PC-3 (cell line): ENCODE measurements around the gene MGAM2. TPM values are rescaled to one million over a fixed set of nuclear protein-coding genes. Genes with fewer than 3 reads are reported as not detected.

ENCODE experiments used
- ATAC-seq: fragments of 200-7000 bp; cut with Tn5 transposase; 2 replicates; pipeline ENCODE4 v1.9.1; 2020; ENCODE audit warnings: mild to moderate bottlenecking, moderate library complexity
- BruUV-seq: library from RNA; stranded (reverse); fragments of 400-500 nt; replicated peaks from 2 replicates; lab custom pipeline; 2021; lab: Mats Ljungman, UMichigan
- CTCF ChIA-PET: fragments of 300-600 bp; sonication (Branson Sonifier 250); formaldehyde crosslinking; loops from one replicate; lab custom pipeline; 2022; ENCODE audit warnings: antibody characterized with exemption; lab: Charles Lee
- POLR2A ChIA-PET: fragments of 300-600 bp; sonication (Branson Sonifier 250); formaldehyde crosslinking; loops from one replicate; lab custom pipeline; 2022; ENCODE audit warnings: antibody characterized with exemption; ENCODE audit not compliant: unreplicated experiment; lab: Charles Lee
- DNase-seq: peaks from one replicate; pipeline ENCODE4 v3.0.0-alpha.2; 2015
- H2AFZ ChIP-seq: fragments of 300-600 bp; sonication (generic); 2 replicates; pipeline ENCODE4 v1.6.0; 2016; ENCODE audit warnings: antibody characterized with exemption, low read length
- H3F3A ChIP-seq: fragments of 300-600 bp; sonication (generic); one replicate; pipeline ENCODE4 v1.6.0; 2017; ENCODE audit warnings: antibody characterized with exemption, low read length, control low read depth, mild to moderate bottlenecking; ENCODE audit not compliant: unreplicated experiment
- H3K27ac ChIP-seq: fragments of 300-600 bp; sonication (generic); 2 replicates; pipeline ENCODE4 v1.5.1; 2016; ENCODE audit warnings: mild to moderate bottlenecking, low read length
- H3K27me3 ChIP-seq: fragments of 300-600 bp; sonication (generic); 2 replicates; pipeline ENCODE4 v1.6.1; 2016; ENCODE audit warnings: low read length, mixed read lengths
- H3K36me3 ChIP-seq: fragments of 300-600 bp; sonication (generic); 2 replicates; pipeline ENCODE4 v1.6.1; 2016; ENCODE audit warnings: low read depth, mixed run types, low read length, mixed read lengths
- H3K4me1 ChIP-seq: fragments of 300-600 bp; sonication (generic); 2 replicates; pipeline ENCODE4 v1.5.1; 2016; ENCODE audit warnings: low read length; ENCODE audit not compliant: insufficient read depth
- H3K4me2 ChIP-seq: fragments of 300-600 bp; sonication (generic); 2 replicates; pipeline ENCODE4 v1.6.0; 2016; ENCODE audit warnings: low read length
- H3K4me3 ChIP-seq: fragments of 300-600 bp; sonication (generic); 2 replicates; pipeline ENCODE4 v1.5.1; 2016; ENCODE audit warnings: mild to moderate bottlenecking, low read length, mixed read lengths
- H3K79me2 ChIP-seq: fragments of 300-600 bp; sonication (generic); 2 replicates; pipeline ENCODE4 v1.6.1; 2017; ENCODE audit warnings: low read length, mixed read lengths
- H3K9ac ChIP-seq: fragments of 300-600 bp; sonication (generic); 2 replicates; pipeline ENCODE4 v1.6.0; 2016; ENCODE audit warnings: mild to moderate bottlenecking, low read length
- H3K9me2 ChIP-seq: fragments of 300-600 bp; sonication (generic); replicated peaks from 2 replicates; pipeline ENCODE4 v1.6.1; 2016; ENCODE audit warnings: mixed run types, low read length, mixed read lengths
- H3K9me3 ChIP-seq: fragments of 300-600 bp; sonication (generic); 2 replicates; pipeline ENCODE4 v1.6.1; 2016; ENCODE audit warnings: low read length, mixed read lengths
- H4K20me1 ChIP-seq: fragments of 300-600 bp; sonication (generic); 2 replicates; pipeline ENCODE4 v1.6.1; 2016; ENCODE audit warnings: low read length, mixed read lengths
- CTCF ChIP-seq: fragments of 300-600 bp; sonication (generic); conservative IDR thresholded peaks from 2 replicates; pipeline ENCODE4 v1.5.1; 2017; ENCODE audit warnings: antibody characterized with exemption, low read depth, mild to moderate bottlenecking, low read length
- EZH2 ChIP-seq: fragments of 300-600 bp; sonication (generic); IDR thresholded peaks from one replicate; pipeline ENCODE4 v1.6.1; 2017; ENCODE audit warnings: antibody characterized with exemption, mild to moderate bottlenecking, low read length; ENCODE audit not compliant: unreplicated experiment
- EZH2phosphoT487 ChIP-seq: fragments of 300-600 bp; sonication (generic); IDR thresholded peaks from 2 replicates; pipeline ENCODE4 v1.6.1; 2018; ENCODE audit warnings: mild to moderate bottlenecking, antibody characterized with exemption, low read length, borderline replicate concordance
- intact Hi-C: fragments of 100-400 bp; cut with micrococcal nuclease; formaldehyde crosslinking; loops from 2 replicates; pipeline ENCODE4 v1.9.0; 2023
- total RNA-seq: library from RNA; depleted of rRNA; stranded (reverse); fragments of >200 nt; gene quantifications from 2 replicates; pipeline ENCODE4 v1.2.3, GENCODE V29; 2014

The MGAM2 gene
- total RNA-seq, 1 experiment from 2014 or later = not detected

DNA sequence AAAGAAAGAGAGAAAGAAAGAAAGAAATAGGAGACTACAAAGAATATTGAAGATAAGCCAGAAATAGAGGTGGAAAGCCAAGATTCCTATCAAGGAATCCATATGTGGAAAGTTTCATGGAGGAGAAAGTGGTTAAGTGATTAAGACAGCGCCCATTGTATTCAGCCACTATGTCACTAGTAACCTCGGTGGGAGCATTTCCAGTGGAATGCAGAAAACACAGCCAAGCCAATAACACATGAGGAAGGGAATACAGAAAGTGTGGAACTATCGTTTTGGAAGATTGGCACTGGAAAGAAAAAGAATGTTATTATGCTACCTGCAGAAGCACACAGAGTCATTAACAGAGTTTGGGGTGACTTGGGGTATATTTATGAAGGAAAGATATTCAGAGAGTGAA is 2.7 kb downstream of the MGAM2 start:
- no TSS peak for BruUV-seq

GRCh38 chr7:142120524-142120923 is 9.0 kb downstream of the MGAM2 start:
- no peak overlapping the region for H3K4me2 ChIP-seq
- no peak overlapping the region for H3K27ac ChIP-seq
- H2AFZ ChIP-seq = no peak overlapping the region
- no peaks in the 10 kb centered on the region for H3K79me2 ChIP-seq
- H3K4me1 ChIP-seq = no peaks in the 10 kb centered on the region
- no peak overlapping the region for H3K9ac ChIP-seq
- H3K9me2 ChIP-seq = no peaks in the 10 kb centered on the region
- CTCF ChIA-PET = no interaction called here
- TF ChIP-seq EZH2 (no peak), EZH2phosphoT487 (no peak)
- DNase-seq (no peak), ATAC-seq (no peak)
- H3K36me3 ChIP-seq = no peaks in the 10 kb centered on the region
- H3K4me3 ChIP-seq = no peak overlapping the region
- POLR2A ChIA-PET = no interaction called here
- no TSS peak for BruUV-seq
- no peaks in the 10 kb centered on the region for H3K9me3 ChIP-seq
- no peaks in the 10 kb centered on the region for H4K20me1 ChIP-seq
- H3K27me3 ChIP-seq = peaks cover 42% of the 10 kb centered on the region
- intact Hi-C loops = no loop called here
- H3F3A ChIP-seq = no peaks in the 10 kb centered on the region

More for the DNA sequence above, 2.7 kb downstream of the MGAM2 start:
- no peaks in the 10 kb centered on the region for H3K9me2 ChIP-seq
- ChIA-PET POLR2A (no interaction called here), CTCF (no interaction called here)
- H3K79me2 ChIP-seq = no peaks in the 10 kb centered on the region
- H3K9ac ChIP-seq = no peak overlapping the region
- intact Hi-C loops = no loop called here
- no peaks in the 10 kb centered on the region for H3K4me1 ChIP-seq
- H4K20me1 ChIP-seq = no peaks in the 10 kb centered on the region
- H3K36me3 ChIP-seq = no peaks in the 10 kb centered on the region
- H3K9me3 ChIP-seq = no peaks in the 10 kb centered on the region
- no peak for ATAC-seq
- no peak overlapping the region for H3K27ac ChIP-seq
- no peaks in the 10 kb centered on the region for H3F3A ChIP-seq
- DNase-seq = no peak
- TF ChIP-seq CTCF = no peak
- no peak for TF ChIP-seq EZH2phosphoT487
- no peak for TF ChIP-seq EZH2
- no peak overlapping the region for H2AFZ ChIP-seq
- no peak overlapping the region for H3K4me2 ChIP-seq
- peaks cover 36% of the 10 kb centered on the region for H3K27me3 ChIP-seq
- no peak overlapping the region for H3K4me3 ChIP-seq

GRCh38 chr7:142123184-142123583 is 11.7 kb downstream of the MGAM2 start:
- intact Hi-C loops = no loop called here
- Histone ChIP-seq H3K36me3 (no peaks in the 10 kb centered on the region), H2AFZ (no peak overlapping the region), H4K20me1 (no peaks in the 10 kb centered on the region), H3K27me3 (peaks cover 24% of the 10 kb centered on the region), H3K4me1 (no peaks in the 10 kb centered on the region), H3K9me3 (no peaks in the 10 kb centered on the region), H3K9me2 (no peaks in the 10 kb centered on the region), H3K79me2 (no peaks in the 10 kb centered on the region), H3K9ac (no peak overlapping the region), H3K27ac (no peak overlapping the region), H3F3A (no peaks in the 10 kb centered on the region), H3K4me2 (no peak overlapping the region), H3K4me3 (no peak overlapping the region)
- POLR2A ChIA-PET = no interaction called here
- ATAC-seq (no peak), DNase-seq (no peak)
- no TSS peak for BruUV-seq
- CTCF ChIA-PET = no interaction called here
- no peak for TF ChIP-seq CTCF
- no peak for TF ChIP-seq EZH2
- no peak for TF ChIP-seq EZH2phosphoT487
